Measurements from ENCODE around the gene SLC16A5.

Gene SLC16A5

GRCh38 chr17:75086496-75087181 is 1.1 kb upstream of the SLC16A5 start:
- H3K4me3 ChIP-seq (replicated peaks; ENCODE audit: low read depth, low read length), result no peak overlapping the region
- no peak for TF ChIP-seq CTCF (IDR thresholded peaks at IDR 0.05; ENCODE audit: insufficient read depth, low read length, poor library complexity, severe bottlenecking)
- H3K27me3 ChIP-seq (replicated peaks; ENCODE audit: control insufficient read depth, insufficient read depth, low read length), result no peaks in the 10 kb centered on the region; the same call in 1 of the 2 replicates
- no peaks in the 10 kb centered on the region for H3K36me3 ChIP-seq (ENCODE audit: control insufficient read depth, insufficient read depth, low read length)
- DNase-seq (ENCODE audit: extremely low read depth, insufficient read length), result no peak

GRCh38 chr17:75087182-75087557 is 584 bp upstream of the SLC16A5 start:
- DNase-seq (ENCODE audit: extremely low read depth, insufficient read length), result no peak
- TF ChIP-seq CTCF (IDR thresholded peaks at IDR 0.05; ENCODE audit: insufficient read depth, low read length, poor library complexity, severe bottlenecking), result no peak
- H3K27me3 ChIP-seq (replicated peaks; ENCODE audit: control insufficient read depth, insufficient read depth, low read length), result no peaks in the 10 kb centered on the region; the same call in 1 of the 2 replicates
- peak overlapping the region; percentile 25 for H3K4me3 ChIP-seq (replicated peaks; ENCODE audit: low read depth, low read length)
- H3K36me3 ChIP-seq (ENCODE audit: control insufficient read depth, insufficient read depth, low read length), result no peaks in the 10 kb centered on the region

- no peak for TF ChIP-seq CTCF (IDR thresholded peaks at IDR 0.05; ENCODE audit: insufficient read depth, low read length, poor library complexity, severe bottlenecking)
- Histone ChIP-seq H3K4me3 (replicated peaks; ENCODE audit: low read depth, low read length) (no peak overlapping the region), H3K36me3 (ENCODE audit: control insufficient read depth, insufficient read depth, low read length) (no peaks in the 10 kb centered on the region), H3K27me3 (replicated peaks; ENCODE audit: control insufficient read depth, insufficient read depth, low read length) (no peaks in the 10 kb centered on the region; the same call in 1 of the 2 replicates)
- no peak for DNase-seq (ENCODE audit: extremely low read depth, insufficient read length)
Observed at GRCh38 chr17:75088465-75089417, 987 bp downstream of the SLC16A5 start.

GRCh38 chr17:75090871-75091854 is 3.4 kb downstream of the SLC16A5 start:
- Histone ChIP-seq H3K27me3 (replicated peaks; ENCODE audit: control insufficient read depth, insufficient read depth, low read length) (no peaks in the 10 kb centered on the region; the same call in 1 of the 2 replicates), H3K4me3 (replicated peaks; ENCODE audit: low read depth, low read length) (no peak overlapping the region), H3K36me3 (ENCODE audit: control insufficient read depth, insufficient read depth, low read length) (no peaks in the 10 kb centered on the region)
- no peak for DNase-seq (ENCODE audit: extremely low read depth, insufficient read length)
- TF ChIP-seq CTCF (IDR thresholded peaks at IDR 0.05; ENCODE audit: insufficient read depth, low read length, poor library complexity, severe bottlenecking), result no peak

- TF ChIP-seq CTCF (IDR thresholded peaks at IDR 0.05; ENCODE audit: insufficient read depth, low read length, poor library complexity, severe bottlenecking), result no peak
- H3K36me3 ChIP-seq (ENCODE audit: control insufficient read depth, insufficient read depth, low read length), result no peaks in the 10 kb centered on the region
- no peak overlapping the region for H3K4me3 ChIP-seq (replicated peaks; ENCODE audit: low read depth, low read length)
- no peak for DNase-seq (ENCODE audit: extremely low read depth, insufficient read length)
- no peaks in the 10 kb centered on the region; the same call in 1 of the 2 replicates for H3K27me3 ChIP-seq (replicated peaks; ENCODE audit: control insufficient read depth, insufficient read depth, low read length)
Observed at GRCh38 chr17:75091855-75092327, 4.1 kb downstream of the SLC16A5 start.
